ENCODE results near the gene AGO4.

GRCh38 chr1:35795295-35795694 is 12.5 kb upstream of the AGO4 start:
- no peak for TF ChIP-seq MAX (IDR thresholded peaks at IDR 0.05)
- no peak for TF ChIP-seq MAFK (IDR thresholded peaks at IDR 0.05; ENCODE audit: partially characterized antibody)
- no peak for TF ChIP-seq ELK1 (IDR thresholded peaks at IDR 0.05; ENCODE audit: low read depth, low read length)
- no peak for TF ChIP-seq EP300 (IDR thresholded peaks at IDR 0.05)
- TF ChIP-seq CTCF (IDR thresholded peaks at IDR 0.05) = no peak

Measured in A549 (cell line).